ENCODE measurements around the gene CAMKK2.

DNA sequence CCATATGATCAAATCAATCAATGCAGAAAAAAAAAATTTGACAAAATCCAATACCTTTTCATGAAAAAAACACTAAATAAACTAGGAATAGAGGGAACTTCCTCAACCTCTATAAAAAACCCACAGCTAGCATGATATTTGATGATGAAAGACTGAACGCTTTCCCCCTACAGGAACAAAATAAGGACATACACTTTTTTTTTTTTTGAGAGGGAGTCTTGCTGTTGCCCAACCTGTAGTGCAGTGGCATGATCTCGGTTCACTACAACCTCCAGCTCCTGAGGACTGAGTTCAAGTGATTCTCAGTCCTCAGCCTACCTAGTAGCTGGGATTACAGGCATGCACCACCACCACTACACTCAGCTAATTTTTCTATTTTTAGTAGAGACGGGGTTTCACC, 17.9 kb upstream of the CAMKK2 start:
- no peak for TF ChIP-seq POLR2A (IDR thresholded peaks at IDR 0.05; ENCODE audit: low read depth, low read length)
- TF ChIP-seq, protein P1, sequence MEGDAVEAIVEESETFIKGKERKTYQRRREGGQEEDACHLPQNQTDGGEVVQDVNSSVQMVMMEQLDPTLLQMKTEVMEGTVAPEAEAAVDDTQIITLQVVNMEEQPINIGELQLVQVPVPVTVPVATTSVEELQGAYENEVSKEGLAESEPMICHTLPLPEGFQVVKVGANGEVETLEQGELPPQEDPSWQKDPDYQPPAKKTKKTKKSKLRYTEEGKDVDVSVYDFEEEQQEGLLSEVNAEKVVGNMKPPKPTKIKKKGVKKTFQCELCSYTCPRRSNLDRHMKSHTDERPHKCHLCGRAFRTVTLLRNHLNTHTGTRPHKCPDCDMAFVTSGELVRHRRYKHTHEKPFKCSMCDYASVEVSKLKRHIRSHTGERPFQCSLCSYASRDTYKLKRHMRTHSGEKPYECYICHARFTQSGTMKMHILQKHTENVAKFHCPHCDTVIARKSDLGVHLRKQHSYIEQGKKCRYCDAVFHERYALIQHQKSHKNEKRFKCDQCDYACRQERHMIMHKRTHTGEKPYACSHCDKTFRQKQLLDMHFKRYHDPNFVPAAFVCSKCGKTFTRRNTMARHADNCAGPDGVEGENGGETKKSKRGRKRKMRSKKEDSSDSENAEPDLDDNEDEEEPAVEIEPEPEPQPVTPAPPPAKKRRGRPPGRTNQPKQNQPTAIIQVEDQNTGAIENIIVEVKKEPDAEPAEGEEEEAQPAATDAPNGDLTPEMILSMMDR (conservative IDR thresholded peaks at IDR 0.05; ENCODE audit: low read depth, low read length), result no peak
- no peak for TF ChIP-seq RAD21 (IDR thresholded peaks at IDR 0.05; ENCODE audit: low read length)
- TF ChIP-seq BHLHE40 (IDR thresholded peaks at IDR 0.05; ENCODE audit: low read depth, low read length), result no peak
- TF ChIP-seq CEBPB (IDR thresholded peaks at IDR 0.05; ENCODE audit: low read depth, low read length), result no peak
- no peak for TF ChIP-seq RCOR1 (IDR thresholded peaks at IDR 0.05; ENCODE audit: insufficient replicate concordance, low read length)
- TF ChIP-seq MXI1 (IDR thresholded peaks at IDR 0.05; ENCODE audit: borderline replicate concordance, low read depth, low read length), result no peak
